Body of pancreas (tissue), 4 donors: Measurements from ENCODE around the gene ANKH.

Experiments used
- CTCF ChIP-seq, 7 experiments: fragments of 450-650 bp in 4 of 7; fragments of 200-600 bp in 3 of 7; sonication (generic) in 3 of 7; IDR thresholded peaks; one replicate each; pipeline ENCODE4 v1.5.1; 2016 to 2019; ENCODE audit warnings: antibody characterized with exemption in 7 of 7
- POLR2A ChIP-seq, 3 donors: fragments of 450-650 bp; IDR thresholded peaks; one replicate each; pipeline ENCODE4 v1.6.1; 2016; ENCODE audit warnings: antibody characterized with exemption in 3 of 3, mild to moderate bottlenecking in 2 of 3

- no peak for TF ChIP-seq CTCF (IDR thresholded peaks at IDR 0.05)
- no peak for TF ChIP-seq POLR2A (IDR thresholded peaks at IDR 0.05)
These were observed 60.5 kb downstream of the ANKH start for GRCh38 chr5:14810928-14811572.
